Measurements from ENCODE around the gene RERG.
"Not testable (repeated sequence)": the region's sequence is repeated elsewhere in the genome, so short reads cannot be mapped to it uniquely, and the experiment has no call there.

The RERG gene, protein sequence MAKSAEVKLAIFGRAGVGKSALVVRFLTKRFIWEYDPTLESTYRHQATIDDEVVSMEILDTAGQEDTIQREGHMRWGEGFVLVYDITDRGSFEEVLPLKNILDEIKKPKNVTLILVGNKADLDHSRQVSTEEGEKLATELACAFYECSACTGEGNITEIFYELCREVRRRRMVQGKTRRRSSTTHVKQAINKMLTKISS

DNA sequence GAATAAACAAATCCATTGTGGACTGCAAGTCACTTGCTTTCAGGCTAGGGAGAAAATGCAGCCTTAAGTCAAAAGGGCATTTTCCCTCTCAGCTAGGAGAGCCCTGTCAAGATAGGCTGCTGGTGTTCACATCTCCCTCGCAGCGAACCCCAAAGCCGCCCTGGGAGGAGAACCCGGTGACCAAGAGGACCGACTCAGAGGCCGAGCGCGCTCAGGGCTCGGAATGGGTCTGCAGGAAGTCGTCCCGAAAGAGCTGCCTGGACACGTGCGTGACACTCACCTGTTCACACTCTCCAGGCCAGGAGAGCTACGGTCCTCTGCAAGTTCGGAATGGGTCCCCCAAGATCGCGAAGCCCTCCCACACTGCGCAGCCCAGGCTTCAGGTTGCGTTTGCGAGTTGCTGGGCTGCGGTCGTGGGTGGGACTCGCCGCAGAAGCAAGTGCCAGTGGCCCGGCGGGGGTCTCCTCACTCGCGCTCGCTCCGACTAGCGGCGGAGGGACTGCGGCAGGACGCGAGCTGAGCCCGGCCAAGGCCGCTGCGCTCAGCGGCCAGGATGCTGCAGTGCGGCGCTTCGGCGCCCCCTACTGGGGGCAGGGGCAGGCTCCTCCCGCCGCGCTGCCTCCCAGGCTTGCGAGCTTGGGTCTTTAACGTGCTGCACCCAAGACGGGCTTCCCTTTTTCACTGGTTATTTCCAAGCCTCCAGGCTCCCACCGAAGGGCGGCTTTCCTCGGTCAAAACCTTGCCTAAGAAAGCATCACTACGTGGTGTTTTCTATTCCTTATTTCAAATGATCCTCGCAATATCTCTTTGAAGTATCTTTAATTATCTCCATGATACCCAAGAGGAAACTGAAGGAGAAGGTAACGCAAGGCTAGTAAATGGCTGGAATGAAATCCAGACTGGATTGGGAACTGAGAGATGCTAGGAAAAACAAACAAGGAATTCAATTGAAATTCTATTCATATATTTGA is at the start of gene RERG:
Gene RERG, minus strand, starts transcription at position 503 of the 971 bp plus-strand sequence. CDS start 3,928 bp downstream, outside the sequence.
- peak; percentile 29 for DNase-seq (ENCODE audit: low read depth)

DNA sequence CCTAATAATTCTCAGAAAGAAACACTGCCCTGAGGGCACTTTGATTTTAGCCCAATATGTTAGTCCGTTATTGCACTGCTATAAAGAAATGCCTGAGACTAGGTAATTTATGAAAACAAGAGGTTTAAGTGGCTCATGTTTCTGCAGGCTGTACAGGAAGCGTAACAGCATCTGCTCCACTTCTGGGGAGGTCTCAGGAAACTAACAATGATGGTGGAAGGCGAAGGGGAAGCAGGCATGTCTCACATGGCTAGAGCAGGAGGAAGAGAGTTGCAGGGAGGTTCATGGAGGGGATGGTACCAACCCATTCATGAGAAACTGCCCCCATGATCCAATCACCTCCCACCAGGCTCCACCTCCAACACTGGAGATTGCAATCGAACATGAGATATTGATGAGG is 49.4 kb upstream of the RERG start:
- no peak for DNase-seq (ENCODE audit: low read depth)

DNA sequence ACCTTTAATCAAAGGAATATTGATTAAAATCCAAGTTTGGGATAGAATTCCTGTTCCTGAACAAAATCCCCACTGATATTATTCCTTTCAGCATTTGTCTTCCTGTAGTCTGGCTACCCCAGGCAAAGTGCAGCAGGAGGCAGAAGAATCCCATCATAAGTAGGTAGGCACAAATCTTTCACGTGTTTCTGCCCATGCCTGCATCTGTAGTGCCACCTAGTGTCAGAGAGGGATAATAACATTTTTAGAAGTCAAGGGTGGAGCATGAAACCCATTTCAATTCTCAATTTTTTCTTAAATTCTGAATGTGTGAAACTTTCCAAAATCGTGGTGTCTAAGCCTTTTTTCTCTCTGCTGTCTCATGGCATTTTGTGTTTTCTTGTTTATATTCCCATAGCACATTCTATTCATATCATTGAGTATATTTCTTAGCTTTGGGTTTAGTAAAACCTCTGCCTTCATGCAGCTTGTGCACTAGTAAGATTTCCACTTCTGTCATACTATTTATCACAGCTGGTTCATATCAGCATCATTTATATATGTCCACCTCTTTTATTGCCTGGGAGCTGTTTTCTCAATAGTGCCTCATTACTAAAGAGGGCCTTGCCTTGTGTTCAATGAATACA is 47.8 kb upstream of the RERG start:
- peak; percentile 23 for DNase-seq (ENCODE audit: low read depth)

DNA sequence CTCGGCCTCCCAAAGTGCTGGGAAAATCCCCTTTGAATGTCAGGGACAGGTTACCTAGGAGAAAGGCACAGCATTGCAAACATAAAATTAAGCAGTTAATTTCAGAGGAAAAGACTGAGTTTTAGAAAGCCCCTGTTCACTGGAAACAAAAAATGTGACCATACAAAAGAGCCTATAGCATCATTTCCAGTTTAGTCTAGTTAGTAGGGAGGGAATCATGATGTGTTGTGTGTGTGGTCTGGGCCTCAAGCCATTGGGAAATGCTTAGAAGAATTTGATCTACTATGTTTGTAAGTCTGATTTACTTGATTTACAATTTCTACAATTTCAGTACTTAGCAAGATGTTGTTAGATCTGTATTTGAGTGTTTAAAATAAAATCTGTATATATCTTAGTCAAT is 47.1 kb upstream of the RERG start:
- DNase-seq (ENCODE audit: low read depth): no peak

DNA sequence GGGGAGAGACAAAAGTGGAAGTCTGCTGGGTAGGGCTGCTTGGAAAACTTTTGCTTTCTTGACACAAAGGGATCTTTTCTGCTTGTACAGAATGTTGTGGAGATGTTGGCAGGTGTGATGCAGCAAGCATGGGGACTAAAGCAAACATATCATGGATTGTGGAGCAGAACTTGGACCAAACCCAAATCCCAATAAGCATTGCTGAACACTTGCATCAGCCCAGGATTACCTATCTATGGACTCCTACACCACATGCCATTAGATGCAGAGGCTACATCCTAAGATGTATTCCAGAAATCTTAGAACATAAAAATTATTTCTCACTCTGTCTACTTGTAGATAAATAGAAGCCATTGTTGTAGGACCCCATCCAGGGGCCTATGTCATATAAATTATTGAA is 44.7 kb upstream of the RERG start:
- DNase-seq (ENCODE audit: low read depth): no peak

DNA sequence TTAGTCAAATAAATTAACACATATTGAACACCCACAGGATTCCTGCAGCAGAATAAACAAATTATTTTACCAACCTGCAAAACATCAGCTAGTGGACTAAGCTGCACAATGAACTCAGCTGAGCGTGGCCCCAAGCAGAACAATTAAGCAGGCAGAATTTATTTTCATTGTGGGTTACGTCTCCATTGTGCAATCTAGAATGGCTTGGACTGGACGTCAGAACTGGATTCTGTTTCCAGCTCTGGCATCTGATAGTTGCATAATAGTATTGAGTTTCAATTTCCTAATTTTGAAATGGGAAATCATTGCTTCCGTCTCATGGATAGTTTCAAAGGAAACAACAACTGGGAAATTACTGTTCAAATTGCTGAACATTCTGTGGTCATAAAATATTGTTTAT is 35.5 kb upstream of the RERG start:
- peak; percentile 8 for DNase-seq (ENCODE audit: low read depth)

DNA sequence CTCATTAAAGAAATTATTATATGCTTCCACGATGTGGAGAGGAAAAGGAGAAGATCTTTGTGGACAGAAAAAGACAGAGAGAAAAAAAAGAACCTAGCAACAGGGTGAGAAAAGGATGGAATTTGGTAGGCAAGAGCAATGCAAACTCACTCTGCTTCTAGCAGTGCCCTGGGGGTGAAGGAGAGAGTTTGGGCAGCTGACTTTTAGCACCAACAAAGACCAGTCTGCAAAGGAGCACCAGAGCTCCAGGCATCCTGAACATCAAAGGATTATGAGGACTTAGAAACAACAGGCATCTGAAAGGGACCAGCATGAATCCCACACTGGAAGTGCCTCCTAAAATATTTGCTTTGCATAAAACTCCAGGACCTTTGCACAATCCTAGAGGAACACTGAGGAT is 32.8 kb upstream of the RERG start:
- no peak for DNase-seq (ENCODE audit: low read depth)

DNA sequence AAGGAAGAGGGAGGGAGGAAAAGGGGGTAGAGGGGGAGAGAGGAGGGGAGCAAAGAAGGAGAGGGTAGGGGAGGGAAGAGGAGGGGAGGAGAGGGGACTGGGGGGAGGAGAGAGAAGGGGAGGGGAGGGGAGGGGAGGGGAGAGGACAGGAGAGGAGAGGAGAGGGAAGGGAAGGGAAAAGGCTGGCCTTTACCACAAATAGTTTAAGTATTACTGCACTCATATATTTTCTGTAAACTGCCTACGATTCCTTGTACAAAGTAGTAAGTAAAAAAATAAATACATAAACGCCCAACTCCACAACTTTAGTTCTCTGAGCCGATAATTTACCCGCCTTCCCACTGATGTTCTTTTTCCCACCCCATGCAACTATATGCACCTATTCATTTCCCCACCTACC is 23.7 kb upstream of the RERG start:
- DNase-seq (ENCODE audit: low read depth): no peak

DNA sequence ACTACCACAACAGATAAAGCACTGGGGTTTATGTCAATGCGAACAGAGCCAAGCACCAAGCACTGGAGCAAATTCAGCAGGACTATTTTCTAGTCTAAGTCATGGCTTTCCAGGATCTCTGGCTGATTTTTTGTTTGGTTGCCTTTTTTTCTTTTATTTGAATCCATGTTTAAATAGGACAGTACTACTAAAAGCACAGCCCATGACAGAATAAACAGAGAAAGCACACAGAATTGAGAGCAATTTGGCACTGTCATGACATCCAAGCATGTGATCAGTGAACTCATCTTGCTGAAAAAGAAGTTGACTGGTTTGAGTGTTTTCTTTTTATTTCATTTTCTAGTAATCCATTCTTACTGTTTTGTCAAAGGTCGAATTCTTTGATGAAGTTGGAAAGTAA is 23.1 kb upstream of the RERG start:
- DNase-seq (ENCODE audit: low read depth): no peak

DNA sequence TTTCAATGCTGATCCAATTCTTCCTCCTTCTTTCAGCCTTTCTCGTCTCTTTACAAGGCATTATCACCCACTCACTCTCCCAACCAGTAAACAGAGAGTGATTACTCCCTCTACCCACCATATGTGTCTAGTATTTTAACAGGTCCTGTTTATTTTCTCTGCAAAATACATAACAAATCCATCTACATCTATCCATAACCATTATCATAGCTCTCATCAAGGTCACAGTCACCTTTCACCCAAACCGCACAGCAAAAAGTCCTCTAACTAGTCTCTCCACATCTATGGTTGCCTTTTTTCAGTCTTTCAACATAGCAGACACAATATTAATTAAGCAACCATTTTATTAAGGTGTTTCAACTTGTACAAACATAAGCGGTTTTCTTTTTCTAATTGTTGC is 21.9 kb upstream of the RERG start:
- no peak for DNase-seq (ENCODE audit: low read depth)

DNA sequence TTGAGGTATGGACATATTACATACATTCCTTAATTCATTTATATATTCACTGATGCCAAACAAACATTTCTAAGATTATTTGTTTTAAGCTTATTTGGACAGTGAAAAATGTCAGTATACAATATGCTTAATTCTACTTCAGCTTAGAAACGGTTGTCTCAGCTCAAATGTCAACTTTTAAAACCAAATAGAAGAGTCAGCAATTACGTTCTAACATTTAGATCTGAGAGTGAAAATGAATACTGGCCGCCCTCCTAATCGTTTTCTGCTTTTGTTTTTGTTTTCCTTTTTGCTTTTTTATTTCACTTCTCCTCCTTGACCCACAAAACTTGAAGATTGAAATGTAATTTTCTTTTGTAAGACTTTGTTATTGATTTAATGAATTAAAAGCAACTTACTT is 19.7 kb upstream of the RERG start:
- DNase-seq (ENCODE audit: low read depth): no peak

DNA sequence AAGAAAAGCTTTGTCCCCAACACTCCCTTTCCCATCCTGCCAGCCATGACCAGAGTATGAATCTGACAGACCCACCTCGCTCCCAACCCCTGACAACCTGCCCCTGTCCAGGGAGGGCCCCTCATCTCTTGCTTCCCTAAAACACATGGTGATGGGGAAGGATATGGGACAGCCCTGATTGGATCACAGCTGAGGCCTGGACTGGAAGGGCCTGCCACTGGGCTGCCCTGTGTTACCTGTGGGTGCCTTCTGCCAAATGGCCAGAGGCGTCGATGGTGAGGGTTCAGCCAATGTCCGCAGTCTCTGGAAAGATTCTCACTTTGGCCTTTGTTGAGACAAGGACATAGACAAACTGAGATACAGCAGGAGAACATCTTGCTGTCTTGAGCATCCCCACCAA is 13.3 kb upstream of the RERG start:
- DNase-seq (ENCODE audit: low read depth): no peak

DNA sequence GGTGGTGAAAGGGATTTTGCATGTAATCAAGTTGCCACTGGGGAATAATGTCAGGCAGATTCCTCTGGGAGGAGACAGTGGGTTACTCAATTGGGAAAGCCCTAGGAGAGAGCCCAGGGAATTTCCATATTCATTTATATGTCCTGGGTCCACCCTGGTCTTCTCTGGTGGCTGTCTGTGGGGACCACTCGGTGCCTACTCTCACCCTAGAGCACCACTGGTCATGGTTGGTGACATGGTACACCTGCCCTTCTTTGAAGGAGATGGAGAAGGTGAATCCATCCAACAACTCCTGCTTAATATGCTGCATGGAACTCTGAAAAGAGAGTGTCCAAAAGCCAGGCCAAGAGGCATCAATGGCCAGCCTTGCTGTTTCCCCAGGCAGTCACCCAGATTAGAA is 12.8 kb upstream of the RERG start:
- DNase-seq (ENCODE audit: low read depth): no peak

DNA sequence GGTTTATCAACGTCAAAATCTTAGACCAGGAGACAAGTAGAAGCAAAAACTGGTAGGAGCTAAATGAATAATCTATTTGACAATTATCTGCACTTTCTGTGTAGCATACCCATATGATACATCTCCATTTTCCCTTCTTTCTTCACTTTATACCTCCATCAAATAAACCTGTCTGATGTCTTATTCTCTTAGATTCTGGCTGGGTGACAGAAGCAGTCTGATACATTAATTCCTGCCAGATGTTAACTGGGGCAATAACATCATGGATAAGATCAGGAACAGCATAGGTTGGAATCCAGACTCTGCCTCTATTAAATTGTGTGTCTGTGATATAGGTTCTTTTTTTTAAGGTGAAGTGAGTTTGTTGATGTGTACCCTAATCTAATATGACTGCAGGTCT is 11.7 kb upstream of the RERG start:
- DNase-seq (ENCODE audit: low read depth): no peak

DNA sequence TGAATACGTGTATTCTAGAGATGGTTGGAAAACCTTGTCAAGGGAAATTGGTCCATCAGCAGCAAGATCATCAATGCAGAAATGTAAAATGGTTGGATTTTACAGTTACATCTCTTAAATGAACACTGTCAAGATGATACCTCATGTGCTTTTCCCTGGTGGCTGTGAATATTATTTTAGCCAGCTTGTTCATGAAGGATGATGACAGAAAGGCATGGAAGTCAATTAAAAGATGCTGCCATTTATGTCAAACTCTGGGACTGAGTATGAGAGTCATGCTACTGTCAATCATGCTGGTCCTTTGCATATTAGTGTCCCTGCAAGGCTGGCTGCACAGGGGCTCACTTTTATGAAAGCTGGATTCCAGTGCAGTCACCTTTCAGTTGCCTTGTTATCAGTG is 10.3 kb upstream of the RERG start:
- no peak for DNase-seq (ENCODE audit: low read depth)

DNA sequence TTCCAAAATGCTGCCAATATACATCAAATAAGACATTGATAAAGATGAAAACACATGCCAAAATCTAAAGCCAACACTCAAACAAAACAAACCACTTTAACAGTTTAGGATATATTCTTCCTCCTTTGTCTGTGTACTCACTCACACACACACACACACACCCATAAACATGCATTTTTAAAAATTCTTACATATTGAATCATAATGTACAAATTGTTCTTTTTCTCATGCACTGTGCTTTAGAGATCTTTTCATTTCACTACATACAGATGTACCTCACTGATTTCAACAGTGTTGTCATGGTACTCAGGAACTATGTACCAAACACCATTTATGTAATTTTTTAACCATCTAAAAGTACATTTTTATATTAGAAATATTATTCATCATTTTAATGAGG is 9.5 kb upstream of the RERG start:
- no peak for DNase-seq (ENCODE audit: low read depth)

DNA sequence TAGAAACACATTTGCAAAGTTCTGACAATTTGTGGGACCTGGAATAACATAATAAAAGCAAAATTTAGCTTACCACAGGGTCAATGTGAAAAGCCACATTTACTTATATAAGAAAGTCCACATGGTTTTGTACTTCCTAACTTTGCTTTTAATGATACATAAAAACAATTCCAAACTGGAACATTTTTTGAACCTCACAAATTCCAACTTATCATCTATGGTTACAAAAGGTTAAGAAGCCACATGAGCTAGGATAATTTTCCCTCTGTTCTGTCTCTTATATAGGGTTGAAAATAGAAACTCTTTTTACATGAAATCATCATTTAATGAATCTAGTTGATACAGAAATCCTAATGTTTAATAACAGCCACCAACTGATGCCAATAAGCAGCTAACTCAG is 8.9 kb upstream of the RERG start:
- DNase-seq (ENCODE audit: low read depth): no peak

DNA sequence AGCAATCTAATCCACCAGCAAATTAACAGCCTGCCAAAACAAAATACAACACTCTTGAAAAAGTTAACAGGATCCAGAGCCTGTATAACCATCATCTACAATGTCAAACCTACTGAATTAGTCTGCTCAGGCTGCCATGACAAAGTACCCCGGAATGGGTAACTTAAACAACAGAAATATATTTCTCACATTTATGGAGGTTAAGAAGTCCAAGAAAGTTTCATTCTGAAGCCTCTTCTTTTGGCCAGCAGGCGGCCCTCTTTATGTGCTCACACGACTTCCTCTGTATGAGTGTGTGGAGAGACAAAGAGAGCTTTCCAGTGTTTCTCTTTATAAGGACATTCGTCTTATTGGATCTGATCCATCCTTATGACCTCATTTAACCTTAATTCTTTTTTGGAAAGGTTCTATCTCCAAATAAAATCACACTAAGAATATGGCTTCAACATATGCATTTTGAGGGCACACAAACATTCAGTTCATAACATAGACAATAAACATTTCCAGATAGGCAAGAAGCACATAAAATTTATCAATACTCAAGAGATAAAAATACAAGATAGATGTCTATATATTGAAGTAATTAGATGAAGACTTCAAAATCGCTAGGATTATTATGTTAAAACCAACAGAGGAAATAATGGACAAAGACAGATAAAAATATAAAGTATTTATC is 5.9 kb upstream of the RERG start:
- no peak for DNase-seq (ENCODE audit: low read depth)

DNA sequence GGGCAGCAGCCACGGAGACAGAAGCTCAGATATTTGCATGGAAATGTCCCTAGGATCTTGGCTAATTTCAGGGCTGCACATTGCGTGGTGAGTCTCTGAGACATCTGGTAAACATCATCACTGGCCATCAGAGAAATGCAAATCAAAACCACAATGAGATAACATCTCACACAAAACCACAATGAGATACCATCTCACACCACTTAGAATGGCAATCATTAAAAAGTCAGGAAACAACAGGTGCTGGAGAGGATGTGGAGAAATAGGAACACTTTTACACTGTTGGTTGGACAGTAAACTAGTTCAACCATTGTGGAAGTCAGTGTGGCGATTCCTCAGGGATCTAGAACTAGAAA is 4.6 kb upstream of the RERG start:
- not testable (repeated sequence) for DNase-seq (ENCODE audit: low read depth)

DNA sequence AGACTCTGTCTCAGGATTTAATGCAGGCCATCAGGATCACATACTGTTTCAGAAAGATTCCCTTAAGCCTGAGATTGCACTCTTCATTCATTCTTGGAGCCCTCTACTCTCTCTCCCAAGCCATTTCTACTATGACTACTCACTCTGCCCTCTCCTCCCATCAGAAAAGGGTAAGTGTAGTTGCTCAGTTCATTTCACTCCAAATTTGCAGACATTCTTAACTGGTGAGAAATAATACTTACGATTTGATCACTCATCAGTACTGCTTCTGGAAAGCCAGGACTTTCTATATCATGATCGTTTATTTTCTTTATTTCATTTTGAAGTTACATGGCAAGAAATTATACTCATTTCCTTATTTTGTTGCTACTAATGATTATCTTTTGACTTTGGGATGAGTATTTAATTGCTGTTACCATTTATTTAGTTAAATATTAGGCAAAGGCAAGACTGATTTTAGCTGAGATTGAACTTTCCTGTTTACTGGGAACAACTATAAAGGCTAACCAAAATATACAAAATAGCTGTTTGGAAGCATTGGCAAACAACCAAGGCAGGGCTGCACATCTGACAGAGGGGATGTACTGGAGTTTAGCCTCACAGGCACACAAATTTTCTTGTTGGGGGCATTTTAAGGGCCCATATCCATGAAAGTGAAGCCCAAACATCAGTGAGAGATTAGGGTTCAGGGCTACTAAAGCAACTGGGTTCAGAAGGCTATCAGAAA is 4.1 kb upstream of the RERG start:
- no peak for DNase-seq (ENCODE audit: low read depth)

DNA sequence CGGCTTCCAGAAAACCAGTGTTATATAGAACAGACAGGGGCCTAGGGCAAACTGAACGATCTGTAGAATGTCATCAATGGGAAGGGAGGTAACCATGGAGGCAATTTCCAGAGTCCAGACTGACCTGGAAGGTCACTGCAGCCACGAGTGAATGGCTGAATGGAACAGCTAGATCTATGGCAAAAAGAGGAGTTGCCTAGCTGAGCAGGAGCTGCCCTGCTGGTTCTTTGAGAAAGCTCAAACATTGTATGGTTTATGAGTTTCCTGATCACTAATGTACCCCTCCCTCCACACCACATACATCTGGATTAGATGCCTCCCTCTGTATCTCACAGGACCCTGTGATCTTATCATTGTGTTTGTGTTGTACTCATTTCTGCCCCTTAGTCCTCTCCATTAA is 1.0 kb upstream of the RERG start:
- DNase-seq (ENCODE audit: low read depth): no peak

DNA sequence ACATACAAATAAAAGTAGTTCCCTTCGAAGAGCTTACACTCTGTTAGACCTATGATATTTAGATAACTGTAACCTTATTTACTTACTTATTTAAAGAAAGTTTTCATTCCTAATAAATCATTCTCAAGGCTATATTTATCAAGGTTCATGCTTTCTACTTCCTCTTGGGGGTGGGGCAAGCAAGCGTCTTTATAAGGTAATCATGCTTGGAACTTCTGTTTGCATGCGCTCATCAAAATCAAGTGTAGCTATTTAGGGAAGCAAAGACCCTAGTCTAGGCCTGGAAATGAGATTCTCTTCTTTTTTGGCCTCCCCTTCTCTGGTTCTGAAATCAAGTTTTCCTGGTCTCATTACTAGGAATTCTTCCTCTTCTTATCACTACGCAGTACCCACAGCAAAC is 766 bp downstream of the RERG start:
- DNase-seq (ENCODE audit: low read depth): no peak
